K562 (cell line): ENCODE results near the gene CCDC3. TPM values are rescaled to one million over a fixed set of nuclear protein-coding genes. Genes with fewer than 3 reads are reported as not detected.

ENCODE experiments used
- ATAC-seq: fragments of 200-7000 bp; cut with Tn5 transposase; 3 replicates; pipeline ENCODE4 v1.9.1; 2020; ENCODE audit warnings: moderate library complexity
- BruUV-seq: library from RNA; stranded (reverse); fragments of 400-500 nt; replicated peaks from 2 replicates; lab custom pipeline; 2021; lab: Mats Ljungman, UMichigan
- CTCF ChIA-PET: fragments of 300-600 bp; formaldehyde crosslinking; extraction: SDS; loops from one replicate; lab custom pipeline; 2021; ENCODE audit warnings: low intra/inter-chr PET ratio; lab: Yijun Ruan, JAX
- POLR2A ChIA-PET: fragments of 300-600, 350-650 bp; sonication (Branson Sonifier 250); formaldehyde crosslinking; extraction: SDS; loops from one replicate; lab custom pipeline; 2021; ENCODE audit warnings: antibody characterized with exemption, inconsistent platforms; lab: Yijun Ruan, JAX
- DNase-seq, 4 experiments: peaks; one replicate each; pipeline versions ENCODE4 v3.0.0 to v3.0.0-alpha.2; 2011 to 2018; ENCODE audit warnings: low spot score in 3 of 4, mixed read lengths in 3 of 4; ENCODE audit errors: extremely low read depth in 1 of 4
- FAIRE-seq: peaks from 2 replicates; lab custom pipeline; 2011; peaks lifted over from hg19 to GRCh38; lab: Jason Lieb, UNC
- H2AFZ ChIP-seq: 2 replicates; pipeline ENCODE4 v1.6.0; 2011; ENCODE audit warnings: low read depth, low read length, control low read depth, inconsistent platforms
- H3K27ac ChIP-seq: fragments of 200-600 bp; 3 replicates; pipeline ENCODE4 v1.8.0; 2011; ENCODE audit warnings: low read depth, mild to moderate bottlenecking, control low read depth, inconsistent platforms, low read length, moderate library complexity, mixed read lengths; ENCODE audit errors: extremely low read depth
- H3K27me3 ChIP-seq, 2 experiments: fragments of 300-600 bp in 1 of 2; 2 replicates in 1 of 2; 3 replicates in 1 of 2; pipeline versions ENCODE4 v1.6.0 to v1.8.0; 2011; ENCODE audit warnings: inconsistent platforms in 2 of 2, low read length in 2 of 2, mild to moderate bottlenecking in 1 of 2, mixed read lengths in 1 of 2, moderate library complexity in 1 of 2; ENCODE audit not compliant: control insufficient read depth in 2 of 2, insufficient read depth in 2 of 2
- H3K36me3 ChIP-seq: fragments of 300-600 bp; 3 replicates; pipeline ENCODE4 v1.8.0; 2011; ENCODE audit warnings: mild to moderate bottlenecking, low read length, inconsistent platforms; ENCODE audit not compliant: control insufficient read depth, insufficient read depth
- H3K4me1 ChIP-seq, 2 experiments: fragments of 200-600 bp in 1 of 2; replicated peaks in 1 of 2; 2 replicates in 1 of 2; 3 replicates in 1 of 2; pipeline versions ENCODE4 v1.5.1 to v1.8.0; 2011; ENCODE audit warnings: inconsistent platforms in 2 of 2, low read length in 2 of 2, mild to moderate bottlenecking in 1 of 2, mixed read lengths in 1 of 2, moderate library complexity in 1 of 2; ENCODE audit not compliant: control insufficient read depth in 2 of 2, insufficient read depth in 2 of 2
- H3K4me2 ChIP-seq: 2 replicates; pipeline ENCODE4 v1.6.1; 2011; ENCODE audit warnings: low read length, control low read depth, inconsistent platforms, mixed read lengths; ENCODE audit not compliant: insufficient read depth
- H3K4me3 ChIP-seq: fragments of 200-600 bp; sonication (generic), shearing (Covaris generic); 2 replicates; pipeline ENCODE4 v1.5.1; 2016; ENCODE audit warnings: control low read depth, inconsistent platforms
- H3K79me2 ChIP-seq: fragments of 200-600 bp; 3 replicates; pipeline ENCODE4 v1.8.0; 2011; ENCODE audit warnings: low read length, inconsistent platforms; ENCODE audit not compliant: control insufficient read depth, insufficient read depth
- H3K9ac ChIP-seq, 2 experiments: 2 replicates each; pipeline versions ENCODE4 v1.6.0 to v1.6.1; 2011; ENCODE audit warnings: low read depth in 2 of 2, low read length in 2 of 2, control low read depth in 1 of 2, inconsistent platforms in 1 of 2, mild to moderate bottlenecking in 1 of 2, mixed read lengths in 1 of 2; ENCODE audit not compliant: insufficient read depth in 1 of 2
- H3K9me1 ChIP-seq: one replicate; pipeline ENCODE4 v1.6.0; 2011; ENCODE audit warnings: inconsistent platforms, mild to moderate bottlenecking, low read length, moderate library complexity; ENCODE audit not compliant: control insufficient read depth, insufficient read depth
- H3K9me3 ChIP-seq: replicated peaks from 2 replicates; pipeline ENCODE4 v1.5.1; 2011; ENCODE audit warnings: low read depth, low read length, inconsistent platforms; ENCODE audit not compliant: control insufficient read depth, insufficient read depth
- H4K20me1 ChIP-seq: replicated peaks from 2 replicates; pipeline ENCODE4 v1.6.1; 2011; ENCODE audit warnings: low read length, inconsistent platforms, mixed read lengths; ENCODE audit not compliant: control insufficient read depth, insufficient read depth
- CBFB ChIP-seq: sonication (generic); formaldehyde crosslinking; IDR thresholded peaks from 2 replicates; pipeline ENCODE4 v1.4.0; 2020; ENCODE audit warnings: mild to moderate bottlenecking, missing genetic modification reagents
- CGGBP1 ChIP-seq: fragments of 250-450 bp; sonication (Bioruptor Pico); IDR thresholded peaks from 2 replicates; pipeline ENCODE4 v1.9.0; 2021; ENCODE audit warnings: mild to moderate bottlenecking
- HDAC1 ChIP-seq, 2 experiments: fragments of 450-650 bp; IDR thresholded peaks; 2 replicates each; pipeline ENCODE4 v1.6.1; 2016 to 2017; ENCODE audit warnings: inconsistent platforms in 1 of 2, mild to moderate bottlenecking in 1 of 2, moderate library complexity in 1 of 2
- JUND ChIP-seq, 2 experiments: IDR thresholded peaks; 2 replicates in 1 of 2; 3 replicates in 1 of 2; pipeline ENCODE4 v1.6.1; 2011; ENCODE audit warnings: borderline replicate concordance in 2 of 2, low read depth in 2 of 2, low read length in 2 of 2, improper control_type of control experiment in 1 of 2, missing biosample characterization in 1 of 2, missing genetic modification characterization in 1 of 2, missing genetic modification reagents in 1 of 2
- KDM1A ChIP-seq, 2 experiments: fragments of 450-650 bp; IDR thresholded peaks; 2 replicates each; pipeline ENCODE4 v1.6.1; 2016; ENCODE audit warnings: mild to moderate bottlenecking in 2 of 2
- KLF16 ChIP-seq: IDR thresholded peaks from 2 replicates; pipeline ENCODE4 v1.6.1; 2016; ENCODE audit warnings: antibody characterized with exemption
- SLC30A9 ChIP-seq: fragments of 250-450 bp; sonication (Bioruptor Pico); IDR thresholded peaks from 2 replicates; pipeline ENCODE4 v1.8.0; 2022; ENCODE audit warnings: mild to moderate bottlenecking, moderate library complexity
- TAF7 ChIP-seq: fragments of 450-650 bp; IDR thresholded peaks from 2 replicates; pipeline ENCODE4 v1.6.1; 2016; ENCODE audit warnings: missing genetic modification characterization, missing compliant biosample characterization
- TAL1 ChIP-seq: fragments of 450-650 bp; IDR thresholded peaks from 2 replicates; pipeline ENCODE4 v1.6.1; 2016; ENCODE audit warnings: mild to moderate bottlenecking
- ZBTB49 ChIP-seq: sonication (generic); formaldehyde crosslinking; IDR thresholded peaks from 2 replicates; pipeline ENCODE4 v1.8.0; 2022; ENCODE audit warnings: missing genetic modification reagents, mild to moderate bottlenecking, borderline replicate concordance
- ZNF232 ChIP-seq: sonication (generic); formaldehyde crosslinking; IDR thresholded peaks from 2 replicates; pipeline ENCODE4 v1.8.0; 2022; ENCODE audit warnings: mild to moderate bottlenecking, missing genetic modification reagents
- ZNF511 ChIP-seq: sonication (generic); formaldehyde crosslinking; IDR thresholded peaks from 2 replicates; pipeline ENCODE4 v1.8.0; 2022; ENCODE audit warnings: mild to moderate bottlenecking, missing genetic modification reagents
- ZNF609 ChIP-seq: sonication (generic); formaldehyde crosslinking; IDR thresholded peaks from 2 replicates; pipeline ENCODE4 v1.8.1; 2023; ENCODE audit warnings: missing genetic modification reagents, mild to moderate bottlenecking, borderline replicate concordance
- ZNF764 ChIP-seq: fragments of 250-450 bp; sonication (Bioruptor Pico); IDR thresholded peaks from 2 replicates; pipeline ENCODE4 v1.4.0; 2020; ENCODE audit warnings: low read depth, mild to moderate bottlenecking, moderate library complexity
- ZNF766 ChIP-seq: fragments of 200-800 bp; sonication (Bioruptor generic); conservative IDR thresholded peaks from 2 replicates; pipeline ENCODE4 v1.6.1; 2016; ENCODE audit warnings: missing genetic modification characterization, missing compliant biosample characterization
- WGBS: fragments of 100-300 bp; shearing (Covaris generic); methylation state at CpG from one replicate; pipeline ENCODE4 v1.1.6; 2016; ENCODE audit warnings: low coverage, mixed read lengths; ENCODE audit not compliant: insufficient coverage; ENCODE audit errors: missing lambda C conversion rate; 5-methylcytosine and 5-hydroxymethylcytosine counted together
- in situ Hi-C: fragments of 300-500 bp; cut with MboI; formaldehyde crosslinking; loops from 4 replicates; pipeline ENCODE4 v1.15.0; 2018; ENCODE audit warnings: inconsistent platforms, mixed read lengths
- intact Hi-C: fragments of 100-400 bp; cut with micrococcal nuclease; formaldehyde crosslinking; loops from 2 replicates; pipeline ENCODE4 v1.14.2; 2022
- polyA plus RNA-seq, 8 experiments: library from polyadenylated mRNA; depleted of rRNA in 4 of 8; stranded (reverse) in 5 of 8; unstranded in 3 of 8; fragments of >200 nt; fragmentation: Nextera tagmentation in 2 of 8; fragmentation: Illumina TruSeq in 1 of 8; extraction: Ambion mirVana in 2 of 8; extraction: Trizol in 1 of 8; gene quantifications; 2 replicates each; pipeline versions ENCODE4 v1.2.1 to v1.2.3, GENCODE V29; 2011 to 2014; ENCODE audit warnings: inconsistent platforms in 1 of 8, missing spikeins in 1 of 8
- total RNA-seq, 7 experiments: library from RNA; depleted of rRNA in 6 of 7; stranded (reverse); fragments of >200 nt in 6 of 7; fragmentation: Illumina TruSeq in 2 of 7; extraction: Trizol in 2 of 7; gene quantifications; 2 replicates each; pipeline versions ENCODE4 v1.2.1 to v1.2.3, GENCODE V29; 2011 to 2021; ENCODE audit warnings: low replicate concordance in 1 of 7

CCDC3 gene
- total and polyA plus RNA-seq, 9 of the 15 experiments (the other 6 are each of a cell fraction or from before 2014, with no cell fraction given), result not detected

GRCh38 chr10:13046851-13047528 is 45.5 kb upstream of the CCDC3 start:
- WGBS, result 10% methylated on average over 6 of the region's 6 CpGs
- no peaks in the 10 kb centered on the region for H3K79me2 ChIP-seq
- ChIA-PET CTCF (no interaction called here), POLR2A (no interaction called here)
- H2AFZ ChIP-seq, result no peak overlapping the region
- in situ Hi-C loops, result no loop called here
- intact Hi-C loops, result no loop called here
- H3K9me1 ChIP-seq, result no peaks in the 10 kb centered on the region
- ATAC-seq (no peak), DNase-seq (no peak), FAIRE-seq (no peak)
- BruUV-seq, result no TSS peak
- no peak overlapping the region for H3K9ac ChIP-seq
- H3K36me3 ChIP-seq, result no peaks in the 10 kb centered on the region
- H3K9me3 ChIP-seq, result no peaks in the 10 kb centered on the region
- no peaks in the 10 kb centered on the region for H4K20me1 ChIP-seq
- H3K27me3 ChIP-seq, result peaks cover 7 to 22% of the 10 kb centered on the region in 2 experiments
- H3K27ac ChIP-seq, result no peak overlapping the region
- H3K4me1 ChIP-seq, result no peaks in the 10 kb centered on the region
- H3K4me2 ChIP-seq, result no peak overlapping the region
- H3K4me3 ChIP-seq, result no peak overlapping the region
- TF ChIP-seq ZNF609 (CRISPR knock-in tag), result no peak
- no peak for TF ChIP-seq TAF7
- TF ChIP-seq HDAC1 (IDR thresholded peaks at IDR 0.05), result no peak
- TF ChIP-seq ZNF764, result no peak
- no peak for TF ChIP-seq ZNF766 (CRISPR knock-in tag)
- no peak for TF ChIP-seq ZNF232 (CRISPR knock-in tag)
- no peak for TF ChIP-seq CBFB (CRISPR knock-in tag)
- no peak for TF ChIP-seq ZNF511 (CRISPR knock-in tag)
- no peak for TF ChIP-seq ZBTB49 (CRISPR knock-in tag)
- no peak for TF ChIP-seq TAL1
- no peak for TF ChIP-seq CGGBP1
- no peak for TF ChIP-seq SLC30A9
- TF ChIP-seq KDM1A (IDR thresholded peaks at IDR 0.05), result no peak
- TF ChIP-seq KLF16, result no peak
- TF ChIP-seq JUND (IDR thresholded peaks at IDR 0.05; ENCODE audit: borderline replicate concordance, low read depth, low read length), result no peak
- no peak for TF ChIP-seq JUND (tag; IDR thresholded peaks at IDR 0.05; ENCODE audit: borderline replicate concordance, low read depth, low read length)
